Mesendoderm (in vitro differentiated cells): ENCODE data around the gene GNAS.
"Not testable (repeated sequence)": the region's sequence is repeated elsewhere in the genome, so short reads cannot be mapped to it uniquely, and the experiment has no call there.

ENCODE experiments used
- DNase-seq: peaks from one replicate; pipeline ENCODE4 v3.0.0; 2013
- H2AK5ac ChIP-seq: 2 replicates; pipeline ENCODE4 v1.6.1; 2013; ENCODE audit warnings: low read length, inconsistent platforms
- H2BK120ac ChIP-seq: 2 replicates; pipeline ENCODE4 v1.6.1; 2013; ENCODE audit warnings: low read depth, mild to moderate bottlenecking, low read length, moderate library complexity, mixed read lengths
- H2BK15ac ChIP-seq: replicated peaks from 2 replicates; pipeline ENCODE4 v1.6.1; 2013; ENCODE audit warnings: low read depth, mild to moderate bottlenecking, moderate library complexity
- H2BK5ac ChIP-seq: 2 replicates; pipeline ENCODE4 v1.6.1; 2013; ENCODE audit warnings: low read length, inconsistent platforms
- H3K18ac ChIP-seq: 2 replicates; pipeline ENCODE4 v1.6.1; 2013; ENCODE audit warnings: mild to moderate bottlenecking, low read length, mixed read lengths
- H3K23ac ChIP-seq: one replicate; pipeline ENCODE4 v1.6.1; 2013; ENCODE audit warnings: low read length
- H3K27ac ChIP-seq: 2 replicates; pipeline ENCODE4 v1.5.1; 2013; ENCODE audit warnings: low read depth, mild to moderate bottlenecking, inconsistent platforms, low read length, moderate library complexity
- H3K27me3 ChIP-seq: 2 replicates; pipeline ENCODE4 v1.6.1; 2013; ENCODE audit warnings: low read length, control low read depth, mild to moderate bottlenecking, inconsistent platforms; ENCODE audit not compliant: insufficient read depth, poor library complexity
- H3K36me3 ChIP-seq: 2 replicates; pipeline ENCODE4 v1.6.1; 2013; ENCODE audit warnings: low read length, inconsistent platforms; ENCODE audit not compliant: control insufficient read depth, insufficient read depth
- H3K4ac ChIP-seq: one replicate; pipeline ENCODE4 v1.6.1; 2013; ENCODE audit warnings: low read depth, mild to moderate bottlenecking, low read length, moderate library complexity
- H3K4me1 ChIP-seq: 2 replicates; pipeline ENCODE4 v1.6.1; 2013; ENCODE audit warnings: low read depth, low read length, inconsistent platforms; ENCODE audit not compliant: control insufficient read depth
- H3K4me2 ChIP-seq: 2 replicates; pipeline ENCODE4 v1.6.1; 2013; ENCODE audit warnings: low read length
- H3K4me3 ChIP-seq: 2 replicates; pipeline ENCODE4 v1.5.1; 2013; ENCODE audit warnings: mild to moderate bottlenecking, low read length
- H3K56ac ChIP-seq: one replicate; pipeline ENCODE4 v1.6.1; 2013; ENCODE audit warnings: low read length
- H3K79me1 ChIP-seq: 2 replicates; pipeline ENCODE4 v1.6.1; 2013; ENCODE audit warnings: low read length, inconsistent platforms
- H3K79me2 ChIP-seq: 2 replicates; pipeline ENCODE4 v1.6.1; 2013; ENCODE audit warnings: mild to moderate bottlenecking, low read length; ENCODE audit not compliant: control insufficient read depth, insufficient read depth
- H3K9ac ChIP-seq: 2 replicates; pipeline ENCODE4 v1.6.1; 2013; ENCODE audit warnings: low read length, inconsistent platforms
- H4K5ac ChIP-seq: one replicate; pipeline ENCODE4 v1.6.1; 2013; ENCODE audit warnings: low read length
- H4K8ac ChIP-seq: one replicate; pipeline ENCODE4 v1.6.1; 2013; ENCODE audit warnings: low read depth, mild to moderate bottlenecking, control low read depth, low read length, moderate library complexity
- WGBS: extraction: QIAGEN DNeasy Blood & Tissue Kit; methylation state at CpG from one replicate; pipeline ENCODE4 v1.1.7; 2013; ENCODE audit warnings: low lambda C conversion rate, missing lambda C conversion rate; ENCODE audit not compliant: insufficient coverage; ENCODE audit errors: extremely low coverage; 5-methylcytosine and 5-hydroxymethylcytosine counted together

GNAS gene

DNA sequence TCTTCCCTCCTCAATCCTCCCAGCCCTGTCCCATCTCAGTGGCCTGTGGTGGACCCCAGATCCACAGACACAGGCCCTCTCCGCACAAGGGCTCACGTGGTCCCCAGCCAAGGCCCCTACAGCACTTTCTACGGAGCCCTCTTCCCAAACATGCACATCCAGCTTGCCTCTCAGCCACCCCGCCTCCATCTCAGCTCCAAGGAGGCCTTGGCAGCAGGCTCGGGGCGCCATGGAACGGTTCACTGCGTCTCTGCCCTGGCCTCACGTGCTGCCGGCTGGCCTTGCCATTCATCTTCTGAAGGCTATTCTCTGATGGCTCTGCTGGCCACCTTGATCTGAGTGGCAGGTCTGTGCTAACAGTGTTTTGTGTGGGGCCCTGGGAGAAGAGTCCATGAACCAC, 34.8 kb upstream of the GNAS start:
- H3K27ac ChIP-seq = no peak overlapping the region
- no peak overlapping the region for H2AK5ac ChIP-seq
- no peaks in the 10 kb centered on the region for H3K27me3 ChIP-seq
- H4K8ac ChIP-seq = no peak overlapping the region
- DNase-seq = no peak
- no peak overlapping the region for H3K4me3 ChIP-seq
- no peak overlapping the region for H3K56ac ChIP-seq
- no peaks in the 10 kb centered on the region for H3K79me1 ChIP-seq
- peaks cover 1% of the 10 kb centered on the region for H3K36me3 ChIP-seq
- WGBS = no CpG with 5 or more reads among the region's 10 CpGs
- H3K4ac ChIP-seq = no peak overlapping the region
- no peaks in the 10 kb centered on the region for H3K4me1 ChIP-seq
- H3K23ac ChIP-seq = no peak overlapping the region
- H2BK15ac ChIP-seq = no peak overlapping the region
- no peak overlapping the region for H3K9ac ChIP-seq
- no peak overlapping the region for H4K5ac ChIP-seq
- no peak overlapping the region for H3K4me2 ChIP-seq
- H2BK120ac ChIP-seq = no peak overlapping the region
- no peak overlapping the region for H2BK5ac ChIP-seq
- no peaks in the 10 kb centered on the region for H3K79me2 ChIP-seq
- H3K18ac ChIP-seq = no peak overlapping the region

DNA sequence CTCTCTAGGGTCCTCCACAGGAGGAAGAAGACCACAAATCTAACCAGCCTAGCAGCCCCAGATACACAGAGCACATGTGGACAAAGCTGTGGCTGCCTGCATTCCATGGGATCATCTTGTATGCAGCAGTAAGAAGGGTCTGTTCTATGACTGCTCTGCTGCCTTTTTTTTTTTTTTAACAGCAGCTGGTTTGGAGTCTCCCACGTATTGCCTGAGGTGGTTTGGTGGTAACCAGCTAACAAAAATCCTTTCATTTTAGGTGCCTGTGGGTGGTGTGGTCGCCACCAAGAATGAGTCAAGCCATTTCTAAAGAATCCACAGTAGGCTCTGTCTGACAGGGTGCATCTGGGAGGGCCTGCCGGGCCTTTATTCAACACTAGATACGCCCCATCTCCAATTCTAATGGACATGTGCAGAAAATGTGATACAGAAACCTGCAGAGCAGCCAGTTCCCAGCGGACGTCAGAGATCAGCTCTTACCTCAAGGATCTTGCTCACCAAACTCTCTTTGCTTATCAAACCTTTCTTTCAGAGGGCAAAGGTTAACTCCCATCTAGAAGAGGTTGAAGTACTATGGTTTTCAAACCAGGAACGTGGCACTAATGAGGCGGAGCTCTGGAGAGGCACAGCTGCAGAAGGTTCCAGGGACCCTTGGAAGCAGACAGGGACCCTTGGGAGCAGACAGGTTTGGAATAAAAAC, 33.8 kb upstream of the GNAS start:
- WGBS = no CpG with 5 or more reads among the region's 8 CpGs
- Histone ChIP-seq H4K8ac (no peak overlapping the region), H2BK5ac (no peak overlapping the region), H3K27me3 (no peaks in the 10 kb centered on the region), H3K79me2 (no peaks in the 10 kb centered on the region), H2BK120ac (no peak overlapping the region), H2BK15ac (no peak overlapping the region), H3K4me2 (no peak overlapping the region), H3K79me1 (no peaks in the 10 kb centered on the region), H3K4me3 (no peak overlapping the region), H3K4ac (no peak overlapping the region), H2AK5ac (no peak overlapping the region), H3K23ac (no peak overlapping the region), H3K36me3 (peaks cover 3% of the 10 kb centered on the region), H4K5ac (no peak overlapping the region), H3K27ac (no peak overlapping the region), H3K18ac (no peak overlapping the region), H3K56ac (no peak overlapping the region), H3K9ac (no peak overlapping the region), H3K4me1 (no peaks in the 10 kb centered on the region)
- DNase-seq = no peak

DNA sequence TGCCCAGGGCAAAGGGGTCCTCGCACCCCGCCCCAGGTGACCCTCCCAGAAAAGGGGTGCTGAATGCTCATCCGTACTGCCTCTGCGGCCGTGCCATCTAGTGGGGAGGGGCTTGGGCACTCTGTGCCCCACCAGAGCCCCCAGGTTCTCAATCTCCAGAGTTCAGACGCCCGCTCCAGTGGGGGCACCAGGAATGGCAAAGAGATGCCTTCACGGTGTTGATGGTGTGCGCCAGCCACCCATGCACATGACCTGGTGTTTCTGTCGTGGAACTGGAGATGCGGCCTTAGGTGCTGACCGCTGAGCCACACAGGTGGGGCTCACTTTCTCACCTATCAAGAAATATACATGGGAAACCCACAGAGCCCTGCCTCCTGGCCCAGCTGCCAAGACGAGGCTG, 32.6 kb upstream of the GNAS start:
- Histone ChIP-seq H3K4me3 (no peak overlapping the region), H3K27me3 (no peaks in the 10 kb centered on the region), H3K4me1 (no peaks in the 10 kb centered on the region), H2BK5ac (no peak overlapping the region), H2BK120ac (no peak overlapping the region), H2AK5ac (no peak overlapping the region), H3K79me1 (no peaks in the 10 kb centered on the region), H3K79me2 (no peaks in the 10 kb centered on the region), H3K4ac (no peak overlapping the region), H3K36me3 (peaks cover 3% of the 10 kb centered on the region), H4K5ac (no peak overlapping the region), H3K9ac (no peak overlapping the region), H3K23ac (no peak overlapping the region), H4K8ac (no peak overlapping the region), H2BK15ac (no peak overlapping the region), H3K4me2 (no peak overlapping the region), H3K18ac (no peak overlapping the region), H3K27ac (no peak overlapping the region), H3K56ac (no peak overlapping the region)
- no CpG with 5 or more reads among the region's 13 CpGs for whole genome bisulfite sequencing
- no peak for DNase-seq

DNA sequence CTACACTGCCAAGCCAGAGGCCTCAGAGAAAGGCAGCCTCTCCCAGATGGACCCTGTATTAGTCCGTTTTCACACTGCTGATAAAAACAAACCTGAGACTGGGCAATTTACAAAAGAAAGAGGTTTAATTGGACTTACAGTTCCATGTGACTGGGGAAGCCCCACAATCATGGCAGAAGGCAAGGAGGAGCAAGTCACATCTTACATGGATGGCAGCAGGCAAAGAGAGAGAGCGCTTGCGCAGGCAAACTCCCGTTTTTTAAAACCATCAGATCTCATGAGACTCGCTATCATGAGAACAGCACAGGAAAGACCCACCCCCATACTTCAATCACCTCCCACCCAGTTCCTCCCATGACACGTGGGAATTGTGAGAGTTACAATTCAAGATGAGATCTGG, 32.0 kb upstream of the GNAS start:
- H3K4me3 ChIP-seq, H2BK120ac ChIP-seq, H3K56ac ChIP-seq, H3K23ac ChIP-seq, H4K5ac ChIP-seq, H3K36me3 ChIP-seq, H2BK5ac ChIP-seq, H3K79me1 ChIP-seq, H2BK15ac ChIP-seq, H3K4me2 ChIP-seq, H3K79me2 ChIP-seq, H3K18ac ChIP-seq, H3K4ac ChIP-seq, H3K27ac ChIP-seq, H3K4me1 ChIP-seq, H3K9ac ChIP-seq, H3K27me3 ChIP-seq, H2AK5ac ChIP-seq, H4K8ac ChIP-seq, DNase-seq: not testable (repeated sequence)
- WGBS = no CpG with 5 or more reads among the region's 6 CpGs

DNA sequence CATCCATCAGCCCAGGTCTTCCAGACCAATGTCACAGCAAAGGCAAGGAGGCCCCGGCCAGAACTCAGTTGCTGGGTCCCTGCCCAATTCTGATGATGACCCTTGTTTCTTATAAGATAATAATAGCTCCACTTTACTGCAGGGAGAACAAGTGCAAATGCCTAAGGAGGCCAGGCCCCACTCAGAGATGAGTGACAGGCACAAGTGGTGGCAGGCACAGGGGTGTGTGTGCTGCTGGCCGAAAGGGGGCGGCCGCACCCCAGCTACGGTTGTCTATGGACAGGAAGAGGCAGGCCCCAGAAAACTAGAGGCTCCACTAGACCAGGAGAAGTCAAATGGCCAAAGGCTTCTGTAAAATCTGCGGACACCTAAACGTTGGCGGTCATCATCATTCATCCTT, 30.4 kb upstream of the GNAS start:
- Histone ChIP-seq H2AK5ac (no peak overlapping the region), H2BK5ac (no peak overlapping the region), H3K27me3 (no peaks in the 10 kb centered on the region), H3K23ac (no peak overlapping the region), H3K4me1 (no peaks in the 10 kb centered on the region), H3K56ac (no peak overlapping the region), H3K36me3 (peaks cover 3% of the 10 kb centered on the region), H3K27ac (no peak overlapping the region), H3K4ac (no peak overlapping the region), H3K4me3 (no peak overlapping the region), H4K8ac (no peak overlapping the region), H4K5ac (no peak overlapping the region), H3K79me2 (no peaks in the 10 kb centered on the region), H3K18ac (no peak overlapping the region), H3K4me2 (no peak overlapping the region), H2BK15ac (no peak overlapping the region), H3K79me1 (no peaks in the 10 kb centered on the region), H2BK120ac (no peak overlapping the region), H3K9ac (no peak overlapping the region)
- DNase-seq = peak; percentile 19
- no CpG with 5 or more reads among the region's 8 CpGs for WGBS
